DND-41 (cell line): Measurements from ENCODE around the gene FBXW12.

ENCODE experiments used
- EZH2 ChIP-seq: IDR thresholded peaks from 3 replicates; pipeline ENCODE4 v1.6.1; 2012; ENCODE audit warnings: borderline replicate concordance, low read depth, mild to moderate bottlenecking, moderate library complexity, low read length, inconsistent platforms; ENCODE audit not compliant: severe bottlenecking
- TF ChIP-seq, protein P1 (sequence below): IDR thresholded peaks from 2 replicates; pipeline ENCODE4 v1.5.1; 2012; ENCODE audit warnings: borderline replicate concordance, low read length, moderate library complexity, mild to moderate bottlenecking; ENCODE audit not compliant: poor library complexity, severe bottlenecking; ENCODE audit errors: extremely low read depth

GRCh38 chr3:48397767-48398681, 26.0 kb downstream of the FBXW12 start:
- no peak for TF ChIP-seq EZH2
- TF ChIP-seq, protein P1, sequence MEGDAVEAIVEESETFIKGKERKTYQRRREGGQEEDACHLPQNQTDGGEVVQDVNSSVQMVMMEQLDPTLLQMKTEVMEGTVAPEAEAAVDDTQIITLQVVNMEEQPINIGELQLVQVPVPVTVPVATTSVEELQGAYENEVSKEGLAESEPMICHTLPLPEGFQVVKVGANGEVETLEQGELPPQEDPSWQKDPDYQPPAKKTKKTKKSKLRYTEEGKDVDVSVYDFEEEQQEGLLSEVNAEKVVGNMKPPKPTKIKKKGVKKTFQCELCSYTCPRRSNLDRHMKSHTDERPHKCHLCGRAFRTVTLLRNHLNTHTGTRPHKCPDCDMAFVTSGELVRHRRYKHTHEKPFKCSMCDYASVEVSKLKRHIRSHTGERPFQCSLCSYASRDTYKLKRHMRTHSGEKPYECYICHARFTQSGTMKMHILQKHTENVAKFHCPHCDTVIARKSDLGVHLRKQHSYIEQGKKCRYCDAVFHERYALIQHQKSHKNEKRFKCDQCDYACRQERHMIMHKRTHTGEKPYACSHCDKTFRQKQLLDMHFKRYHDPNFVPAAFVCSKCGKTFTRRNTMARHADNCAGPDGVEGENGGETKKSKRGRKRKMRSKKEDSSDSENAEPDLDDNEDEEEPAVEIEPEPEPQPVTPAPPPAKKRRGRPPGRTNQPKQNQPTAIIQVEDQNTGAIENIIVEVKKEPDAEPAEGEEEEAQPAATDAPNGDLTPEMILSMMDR = no peak
